H1 (cell line): ENCODE data around the gene PTPN13. TPM values are rescaled to one million over a fixed set of nuclear protein-coding genes. Genes with fewer than 3 reads are reported as not detected.

ENCODE experiments used
- CTCF ChIA-PET: fragments of 300-600 bp; sonication (Branson Sonifier 250); formaldehyde crosslinking; loops from one replicate; lab custom pipeline; 2021; ENCODE audit not compliant: partially characterized antibody; lab: Charles Lee
- POLR2A ChIA-PET: fragments of 300-600 bp; sonication (Branson Sonifier 250); formaldehyde crosslinking; loops from one replicate; lab custom pipeline; 2021; ENCODE audit warnings: inconsistent platforms; ENCODE audit not compliant: partially characterized antibody; lab: Charles Lee
- DNase-seq, 2 experiments: peaks; one replicate each; pipeline versions ENCODE4 v3.0.0 to v3.0.0-alpha.2; 2010 to 2022; ENCODE audit warnings: low spot score in 2 of 2, low read depth in 1 of 2, mixed read lengths in 1 of 2
- FAIRE-seq: peaks from 2 replicates; lab custom pipeline; 2011; peaks lifted over from hg19 to GRCh38; lab: Jason Lieb, UNC
- H2AFZ ChIP-seq: 2 replicates; pipeline ENCODE4 v1.8.1; 2012; ENCODE audit warnings: low read length, inconsistent platforms
- H2AK5ac ChIP-seq: 2 replicates; pipeline ENCODE4 v1.6.1; 2013; ENCODE audit warnings: low read depth, low read length
- H2BK120ac ChIP-seq: replicated peaks from 2 replicates; pipeline ENCODE3; 2013; ENCODE audit warnings: low read depth, low read length, inconsistent platforms
- H2BK12ac ChIP-seq: 2 replicates; pipeline ENCODE4 v1.6.1; 2013; ENCODE audit warnings: low read depth, low read length
- H2BK15ac ChIP-seq: 2 replicates; pipeline ENCODE4 v1.6.1; 2013; ENCODE audit warnings: low read length
- H2BK20ac ChIP-seq: 2 replicates; pipeline ENCODE4 v1.6.1; 2013; ENCODE audit warnings: low read length
- H2BK5ac ChIP-seq: 2 replicates; pipeline ENCODE4 v1.6.1; 2013; ENCODE audit warnings: low read depth, low read length
- H3K14ac ChIP-seq: 2 replicates; pipeline ENCODE4 v1.6.1; 2013; ENCODE audit warnings: inconsistent platforms; ENCODE audit not compliant: insufficient read length
- H3K18ac ChIP-seq: 2 replicates; pipeline ENCODE4 v1.6.1; 2013; ENCODE audit warnings: low read length; ENCODE audit errors: extremely low read depth
- H3K23ac ChIP-seq: 2 replicates; pipeline ENCODE4 v1.6.1; 2013; ENCODE audit warnings: inconsistent platforms; ENCODE audit not compliant: insufficient read length
- H3K23me2 ChIP-seq: 2 replicates; pipeline ENCODE4 v1.6.1; 2013; ENCODE audit warnings: low read depth, low read length
- H3K27ac ChIP-seq: 2 replicates; pipeline ENCODE4 v1.6.1; 2011; ENCODE audit warnings: low read depth, low read length, inconsistent platforms
- H3K27me3 ChIP-seq, 4 experiments: replicated peaks in 1 of 4; 1 replicate in 1 of 4; 2 replicates in 3 of 4; pipeline versions ENCODE4 v1.6.1 to v1.8.1; 2011 to 2013; ENCODE audit warnings: low read length in 3 of 4, mild to moderate bottlenecking in 3 of 4, inconsistent platforms in 2 of 4, mixed read lengths in 2 of 4, moderate library complexity in 1 of 4; ENCODE audit not compliant: control insufficient read depth in 3 of 4, insufficient read depth in 3 of 4; ENCODE audit errors: extremely low read depth in 1 of 4
- H3K36me3 ChIP-seq, 4 experiments: 2 replicates each; pipeline versions ENCODE4 v1.6.1 to v1.8.1; 2011 to 2013; ENCODE audit warnings: mild to moderate bottlenecking in 4 of 4, low read length in 3 of 4, moderate library complexity in 2 of 4, control low read depth in 1 of 4, inconsistent platforms in 1 of 4; ENCODE audit not compliant: insufficient read depth in 4 of 4, control insufficient read depth in 2 of 4
- H3K4ac ChIP-seq: replicated peaks from 2 replicates; pipeline ENCODE3; 2013; ENCODE audit warnings: low read length, low read depth, mixed read lengths, inconsistent platforms; ENCODE audit not compliant: insufficient read length
- H3K4me1 ChIP-seq, 4 experiments: replicated peaks in 1 of 4; 1 replicate in 1 of 4; 2 replicates in 3 of 4; pipeline versions ENCODE4 v1.6.1 to v1.8.1; 2011 to 2013; ENCODE audit warnings: low read length in 3 of 4, inconsistent platforms in 2 of 4, mixed read lengths in 1 of 4; ENCODE audit not compliant: insufficient read depth in 4 of 4, control insufficient read depth in 3 of 4
- H3K4me2 ChIP-seq, 2 experiments: 2 replicates each; pipeline versions ENCODE4 v1.6.1 to v1.8.1; 2011 to 2013; ENCODE audit warnings: low read depth in 2 of 2, low read length in 2 of 2, control low read depth in 1 of 2, inconsistent platforms in 1 of 2, mild to moderate bottlenecking in 1 of 2; ENCODE audit not compliant: insufficient read depth in 1 of 2
- H3K4me3 ChIP-seq, 4 experiments: fragments of 200-600, 300-600 bp in 1 of 4; sonication (generic), shearing (Covaris generic), sonication (Bioruptor Twin) in 1 of 4; 2 replicates each; pipeline versions ENCODE4 v1.5.1 to v1.8.1; 2011 to 2016; ENCODE audit warnings: low read length in 4 of 4, low read depth in 3 of 4, control low read depth in 2 of 4, inconsistent platforms in 2 of 4, mild to moderate bottlenecking in 2 of 4, mixed read lengths in 1 of 4, moderate library complexity in 1 of 4; ENCODE audit not compliant: insufficient read depth in 2 of 4; ENCODE audit errors: extremely low read depth in 1 of 4
- H3K56ac ChIP-seq: replicated peaks from 2 replicates; pipeline ENCODE3; 2013; ENCODE audit warnings: low read depth, mild to moderate bottlenecking, mixed read lengths, low read length, inconsistent platforms; ENCODE audit not compliant: insufficient read length
- H3K79me1 ChIP-seq: 2 replicates; pipeline ENCODE4 v1.6.1; 2013; ENCODE audit warnings: low read depth, low read length, control low read depth
- H3K79me2 ChIP-seq, 2 experiments: 2 replicates each; pipeline versions ENCODE4 v1.6.1 to v1.8.1; 2012 to 2013; ENCODE audit warnings: low read length in 2 of 2, mild to moderate bottlenecking in 2 of 2, inconsistent platforms in 1 of 2; ENCODE audit not compliant: insufficient read depth in 2 of 2, control insufficient read depth in 1 of 2
- H3K9ac ChIP-seq, 4 experiments: replicated peaks in 1 of 4; 1 replicate in 1 of 4; 2 replicates in 3 of 4; pipeline versions ENCODE4 v1.6.1 to v1.8.1; 2011 to 2013; ENCODE audit warnings: low read depth in 3 of 4, low read length in 3 of 4, control low read depth in 2 of 4, mild to moderate bottlenecking in 2 of 4, moderate library complexity in 2 of 4, inconsistent platforms in 1 of 4; ENCODE audit errors: extremely low read depth in 1 of 4
- H3K9me3 ChIP-seq, 2 experiments: 2 replicates each; pipeline versions ENCODE4 v1.6.1 to v1.8.1; 2012 to 2013; ENCODE audit warnings: mild to moderate bottlenecking in 2 of 2, moderate library complexity in 2 of 2, control low read depth in 1 of 2, inconsistent platforms in 1 of 2, low read depth in 1 of 2, low read length in 1 of 2, mixed read lengths in 1 of 2; ENCODE audit not compliant: insufficient read depth in 2 of 2
- H4K20me1 ChIP-seq, 2 experiments: replicated peaks in 1 of 2; 2 replicates each; pipeline versions ENCODE3 to v1.8.1; 2011 to 2013; ENCODE audit warnings: inconsistent platforms in 2 of 2, low read length in 2 of 2, mild to moderate bottlenecking in 1 of 2; ENCODE audit not compliant: insufficient read depth in 2 of 2, control insufficient read depth in 1 of 2
- H4K5ac ChIP-seq: 2 replicates; pipeline ENCODE4 v1.6.1; 2013; ENCODE audit warnings: low read length, low read depth, mixed read lengths, inconsistent platforms; ENCODE audit not compliant: insufficient read length
- H4K8ac ChIP-seq: 2 replicates; pipeline ENCODE4 v1.8.0; 2013; ENCODE audit warnings: mild to moderate bottlenecking, moderate library complexity, low read length, inconsistent platforms; ENCODE audit not compliant: insufficient read depth; ENCODE audit errors: extremely low read depth
- H4K91ac ChIP-seq: replicated peaks from 2 replicates; pipeline ENCODE3; 2013; ENCODE audit warnings: low read length, mixed read lengths, inconsistent platforms; ENCODE audit not compliant: insufficient read length
- BACH1 ChIP-seq: IDR thresholded peaks from 2 replicates; pipeline ENCODE4 v1.6.1; 2012; ENCODE audit warnings: low read length, improper control_type of control experiment
- CHD1 ChIP-seq: IDR thresholded peaks from 2 replicates; pipeline ENCODE4 v1.6.1; 2012; ENCODE audit warnings: low read depth, low read length, improper control_type of control experiment
- JUN ChIP-seq: IDR thresholded peaks from 2 replicates; pipeline ENCODE4 v1.6.1; 2011; ENCODE audit warnings: low read depth, mild to moderate bottlenecking, improper control_type of control experiment, low read length
- RAD21 ChIP-seq, 2 experiments: IDR thresholded peaks in 1 of 2; conservative IDR thresholded peaks in 1 of 2; 2 replicates each; pipeline ENCODE4 v1.6.1; 2011; ENCODE audit warnings: low read depth in 2 of 2, low read length in 2 of 2, improper control_type of control experiment in 1 of 2, inconsistent platforms in 1 of 2, mild to moderate bottlenecking in 1 of 2, moderate library complexity in 1 of 2
- whole genome bisulfite sequencing, 2 experiments: shearing (Covaris generic) in 1 of 2; methylation state at CpG; one replicate each; pipeline versions ENCODE4 v1.1.6 to v1.1.7; 2013 to 2015; ENCODE audit warnings: low lambda C conversion rate in 2 of 2, mixed read lengths in 2 of 2, inconsistent platforms in 1 of 2, low coverage in 1 of 2, missing lambda C conversion rate in 1 of 2; ENCODE audit not compliant: insufficient replicate concordance in 2 of 2, insufficient coverage in 1 of 2, insufficient read length in 1 of 2; ENCODE audit errors: extremely low coverage in 1 of 2, missing lambda C conversion rate in 1 of 2; 5-methylcytosine and 5-hydroxymethylcytosine counted together
- polyA plus RNA-seq, 7 experiments: library from polyadenylated mRNA; depleted of rRNA in 3 of 7; stranded (reverse) in 5 of 7; unstranded in 2 of 7; fragments of >200 nt in 5 of 7; fragments of 200-250 nt in 2 of 7; gene quantifications; 1 replicate in 5 of 7; 2 replicates in 1 of 7; 4 replicates in 1 of 7; pipeline versions ENCODE4 v1.2.1 to v1.2.3, GENCODE V29; 2011 to 2013; ENCODE audit warnings: missing spikeins in 2 of 7, mixed read lengths in 2 of 7
- total RNA-seq: library from RNA; stranded (reverse); fragmentation: NEBNext Ultra II Directional; extraction: Animal tissue kit (Norgen Biotek cat#: 25700); gene quantifications from 2 replicates; pipeline ENCODE4 v1.2.1, GENCODE V29; 2021
- TF ChIP-seq, protein P1 (sequence below), 3 experiments: IDR thresholded peaks; 1 replicate in 2 of 3; 2 replicates in 1 of 3; pipeline versions ENCODE4 v1.5.1 to v1.6.1; 2011; ENCODE audit warnings: low read length in 3 of 3, mild to moderate bottlenecking in 3 of 3, inconsistent platforms in 2 of 3, low read depth in 1 of 3, moderate library complexity in 1 of 3; ENCODE audit not compliant: insufficient read depth in 1 of 3; ENCODE audit errors: control extremely low read depth in 1 of 3

PTPN13 gene
- total and polyA plus RNA-seq, 2 of the 8 experiments (the other 6 are each of a cell fraction or from before 2014, with no cell fraction given): 12.7 to 57.9 TPM

DNA sequence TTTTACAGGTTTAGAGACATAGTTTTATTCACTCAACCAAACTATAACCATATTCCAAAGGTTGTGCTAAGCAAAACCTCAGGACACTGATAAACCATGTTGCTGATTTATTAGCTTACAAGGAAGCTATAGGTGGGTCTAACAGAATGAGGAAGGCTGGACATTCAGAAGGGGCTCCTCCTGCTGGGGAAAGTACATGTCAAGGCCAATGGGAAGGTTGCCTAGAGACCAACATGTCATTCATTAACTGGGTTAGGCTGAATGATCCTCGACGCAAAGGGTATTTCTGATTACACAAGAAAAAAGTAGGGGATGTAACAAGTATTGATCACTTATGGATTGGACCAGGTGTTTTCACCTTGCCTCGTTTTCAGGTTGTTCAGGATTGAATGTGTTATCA is 224.7 kb downstream of the PTPN13 start:
- Histone ChIP-seq H3K36me3 (peaks cover 0 to 22% (median 10%) of the 10 kb centered on the region in 4 experiments; a peak in 6 of 8 replicates), H3K14ac (no peak overlapping the region), H3K79me2 (no peaks in the 10 kb centered on the region), H3K27ac (no peak overlapping the region), H4K5ac (no peak overlapping the region), H2BK5ac (no peak overlapping the region), H3K4ac (no peak overlapping the region), H4K20me1 (no peaks in the 10 kb centered on the region), H3K23me2 (no peaks in the 10 kb centered on the region), H3K79me1 (no peaks in the 10 kb centered on the region), H3K27me3 (no peaks in the 10 kb centered on the region), H3K4me1 (peaks cover 0 to 3% (median 0%) of the 10 kb centered on the region in 4 experiments; a peak in 1 of 7 replicates), H3K9me3 (no peaks in the 10 kb centered on the region), H3K18ac (no peak overlapping the region), H2AFZ (no peak overlapping the region), H4K91ac (no peak overlapping the region), H2BK20ac (no peak overlapping the region), H2BK120ac (no peak overlapping the region), H2BK12ac (no peak overlapping the region), H3K23ac (no peak overlapping the region), H3K56ac (no peak overlapping the region), H2AK5ac (no peak overlapping the region), H4K8ac (no peak overlapping the region), H3K4me2 (no peak overlapping the region), H3K9ac (no peak overlapping the region), H2BK15ac (no peak overlapping the region), H3K4me3 (no peak overlapping the region)
- FAIRE-seq (no peak), DNase-seq (no peak)
- WGBS, 2 experiments: 88% methylated on average over 3 of the region's 3 CpGs; no CpG with 5 or more reads in 1 of the 2 experiments
- CTCF ChIA-PET: interaction anchor here (1.0 to 4.9 kb wide), 10 partner anchors 11 to 332 kb away, joined by 3 to 20 read pairs (median 6); no protein-coding TSS in a partner anchor
- POLR2A ChIA-PET: interaction anchor here (0.7 to 1.5 kb wide), 2 partner anchors 72 to 225 kb away, joined by 3 read pairs; no protein-coding TSS in a partner anchor
- peak; percentile 12 to 28; a peak in 3 of 4 replicates for TF ChIP-seq RAD21 (IDR thresholded peaks at IDR 0.05 in 1 of 2, conservative IDR thresholded peaks at IDR 0.05 in 1 of 2; ENCODE audit: low read depth in 2 of 2, low read length in 2 of 2)
- TF ChIP-seq BACH1: no peak
- TF ChIP-seq, protein P1, sequence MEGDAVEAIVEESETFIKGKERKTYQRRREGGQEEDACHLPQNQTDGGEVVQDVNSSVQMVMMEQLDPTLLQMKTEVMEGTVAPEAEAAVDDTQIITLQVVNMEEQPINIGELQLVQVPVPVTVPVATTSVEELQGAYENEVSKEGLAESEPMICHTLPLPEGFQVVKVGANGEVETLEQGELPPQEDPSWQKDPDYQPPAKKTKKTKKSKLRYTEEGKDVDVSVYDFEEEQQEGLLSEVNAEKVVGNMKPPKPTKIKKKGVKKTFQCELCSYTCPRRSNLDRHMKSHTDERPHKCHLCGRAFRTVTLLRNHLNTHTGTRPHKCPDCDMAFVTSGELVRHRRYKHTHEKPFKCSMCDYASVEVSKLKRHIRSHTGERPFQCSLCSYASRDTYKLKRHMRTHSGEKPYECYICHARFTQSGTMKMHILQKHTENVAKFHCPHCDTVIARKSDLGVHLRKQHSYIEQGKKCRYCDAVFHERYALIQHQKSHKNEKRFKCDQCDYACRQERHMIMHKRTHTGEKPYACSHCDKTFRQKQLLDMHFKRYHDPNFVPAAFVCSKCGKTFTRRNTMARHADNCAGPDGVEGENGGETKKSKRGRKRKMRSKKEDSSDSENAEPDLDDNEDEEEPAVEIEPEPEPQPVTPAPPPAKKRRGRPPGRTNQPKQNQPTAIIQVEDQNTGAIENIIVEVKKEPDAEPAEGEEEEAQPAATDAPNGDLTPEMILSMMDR (IDR thresholded peaks at IDR 0.05; ENCODE audit: control extremely low read depth in 1 of 3, insufficient read depth in 1 of 3, low read depth in 1 of 3, low read length in 3 of 3): peak in 2 of 3 experiments; percentile 23 to 31; a peak in 2 of 4 replicates
- TF ChIP-seq JUN: no peak
- no peak for TF ChIP-seq CHD1
